HepG2 (cell line): ENCODE measurements around the gene ZNF48. TPM values are rescaled to one million over a fixed set of nuclear protein-coding genes. Genes with fewer than 3 reads are reported as not detected.

Source experiments
- ATAC-seq: fragments of 200-7000 bp; cut with Tn5 transposase; 3 replicates; pipeline ENCODE4 v1.9.1; 2020; ENCODE audit warnings: mild to moderate bottlenecking, moderate library complexity
- BruUV-seq: library from RNA; stranded (reverse); fragments of 400-500 nt; replicated peaks from 2 replicates; lab custom pipeline; 2021; lab: Mats Ljungman, UMichigan
- CTCF ChIA-PET: fragments of 300-600 bp; formaldehyde crosslinking; extraction: SDS; loops from one replicate; lab custom pipeline; 2021; ENCODE audit warnings: low total read pairs, inconsistent platforms, low intra/inter-chr PET ratio; lab: Yijun Ruan, JAX
- POLR2A ChIA-PET: fragments of 350-600 bp; sonication (Branson Sonifier 250); formaldehyde crosslinking; loops from one replicate; lab custom pipeline; 2020; ENCODE audit warnings: antibody characterized with exemption, inconsistent platforms; lab: Yijun Ruan, JAX
- DNase-seq: peaks from one replicate; pipeline ENCODE4 v3.0.0-alpha.2; 2015; ENCODE audit warnings: low spot score
- FAIRE-seq: peaks from 3 replicates; lab custom pipeline; 2011; peaks lifted over from hg19 to GRCh38; lab: Jason Lieb, UNC
- H2AFZ ChIP-seq: one replicate; pipeline ENCODE4 v1.6.1; 2011; ENCODE audit warnings: low read length, inconsistent platforms
- H3K27ac ChIP-seq: fragments of 300-600 bp; 3 replicates; pipeline ENCODE4 v1.8.0; 2011; ENCODE audit warnings: mixed run types, mild to moderate bottlenecking, mixed read lengths, low read length, inconsistent platforms; ENCODE audit not compliant: insufficient read depth; ENCODE audit errors: extremely low read length
- H3K27me3 ChIP-seq, 2 experiments: fragments of 200-600 bp in 1 of 2; 2 replicates in 1 of 2; 3 replicates in 1 of 2; pipeline versions ENCODE4 v1.6.0 to v1.8.0; 2011; ENCODE audit warnings: low read length in 2 of 2, mild to moderate bottlenecking in 2 of 2, moderate library complexity in 2 of 2, inconsistent platforms in 1 of 2; ENCODE audit not compliant: insufficient read depth in 2 of 2, control insufficient read depth in 1 of 2
- H3K36me3 ChIP-seq, 2 experiments: fragments of 200-600 bp in 1 of 2; replicated peaks in 1 of 2; 2 replicates in 1 of 2; 3 replicates in 1 of 2; pipeline versions ENCODE4 v1.5.1 to v1.8.0; 2011; ENCODE audit warnings: low read length in 2 of 2, inconsistent platforms in 1 of 2; ENCODE audit not compliant: insufficient read depth in 2 of 2, control insufficient read depth in 1 of 2
- H3K4me1 ChIP-seq: 2 replicates; pipeline ENCODE4 v1.5.1; 2012; ENCODE audit warnings: low read length, inconsistent platforms; ENCODE audit not compliant: insufficient read depth
- H3K4me2 ChIP-seq: 2 replicates; pipeline ENCODE4 v1.6.0; 2011; ENCODE audit warnings: low read depth, low read length, inconsistent platforms
- H3K4me3 ChIP-seq, 3 experiments: fragments of 200-600 bp in 1 of 3; sonication (generic), shearing (Covaris generic) in 1 of 3; replicated peaks in 1 of 3; 2 replicates each; pipeline ENCODE4 v1.5.1; 2011 to 2016; ENCODE audit warnings: low read length in 3 of 3, inconsistent platforms in 2 of 3, low read depth in 2 of 3, mild to moderate bottlenecking in 2 of 3, control low read depth in 1 of 3, mixed read lengths in 1 of 3; ENCODE audit not compliant: insufficient read depth in 1 of 3
- H3K79me2 ChIP-seq: one replicate; pipeline ENCODE4 v1.6.1; 2011; ENCODE audit warnings: low read length, inconsistent platforms; ENCODE audit not compliant: insufficient read depth
- H3K9ac ChIP-seq: 2 replicates; pipeline ENCODE4 v1.6.0; 2011; ENCODE audit warnings: mild to moderate bottlenecking, low read depth, low read length, inconsistent platforms; ENCODE audit not compliant: insufficient read depth
- H3K9me3 ChIP-seq: 2 replicates; pipeline ENCODE4 v1.5.1; 2012; ENCODE audit warnings: mild to moderate bottlenecking, low read length
- H4K20me1 ChIP-seq: 2 replicates; pipeline ENCODE4 v1.6.0; 2011; ENCODE audit warnings: inconsistent platforms, mild to moderate bottlenecking, low read length, moderate library complexity; ENCODE audit not compliant: insufficient read depth
- AHR ChIP-seq: IDR thresholded peaks from 2 replicates; pipeline ENCODE4 v1.6.1; 2018; ENCODE audit warnings: missing genetic modification reagents, missing compliant biosample characterization
- CSRNP1 ChIP-seq: sonication (generic); formaldehyde crosslinking; IDR thresholded peaks from 2 replicates; pipeline ENCODE4 v1.8.1; 2023; ENCODE audit warnings: mild to moderate bottlenecking, missing genetic modification reagents
- FOSL2 ChIP-seq: sonication (generic); formaldehyde crosslinking; IDR thresholded peaks from 2 replicates; pipeline ENCODE4 v1.4.0; 2020; ENCODE audit warnings: missing genetic modification reagents
- GABPA ChIP-seq, 2 experiments: IDR thresholded peaks; 2 replicates each; pipeline ENCODE4 v1.6.1; 2011 to 2016; ENCODE audit warnings: low read depth in 2 of 2, low read length in 1 of 2, missing biosample characterization in 1 of 2, missing genetic modification characterization in 1 of 2
- MTERF4 ChIP-seq: sonication (generic); formaldehyde crosslinking; IDR thresholded peaks from 2 replicates; pipeline ENCODE4 v1.8.0; 2023; ENCODE audit warnings: mild to moderate bottlenecking, missing genetic modification reagents
- TMF1 ChIP-seq: sonication (generic); formaldehyde crosslinking; IDR thresholded peaks from 2 replicates; pipeline ENCODE4 v1.8.1; 2022; ENCODE audit warnings: low read depth, missing genetic modification reagents
- XRCC5 ChIP-seq: fragments of 200-400 bp; formaldehyde crosslinking; optimal IDR thresholded peaks from 2 replicates; pipeline ENCODE3; 2017; ENCODE audit warnings: mild to moderate bottlenecking, low read length
- ZNF503 ChIP-seq: sonication (generic); formaldehyde crosslinking; IDR thresholded peaks from 2 replicates; pipeline ENCODE4 v1.4.0; 2020; ENCODE audit warnings: missing genetic modification reagents
- ZNF569 ChIP-seq: sonication (generic); formaldehyde crosslinking; IDR thresholded peaks from 2 replicates; pipeline ENCODE4 v1.5.0; 2020; ENCODE audit warnings: mild to moderate bottlenecking, missing genetic modification reagents, moderate library complexity, borderline replicate concordance
- ZNF570 ChIP-seq: sonication (generic); formaldehyde crosslinking; IDR thresholded peaks from 2 replicates; pipeline ENCODE4 v1.4.0; 2020; ENCODE audit warnings: mild to moderate bottlenecking, missing genetic modification reagents, borderline replicate concordance
- ZNF749 ChIP-seq: sonication (generic); formaldehyde crosslinking; IDR thresholded peaks from 2 replicates; pipeline ENCODE4 v1.8.0; 2022; ENCODE audit warnings: mild to moderate bottlenecking, missing genetic modification reagents, moderate library complexity, borderline replicate concordance
- ZNF879 ChIP-seq: sonication (generic); formaldehyde crosslinking; IDR thresholded peaks from 2 replicates; pipeline ENCODE4 v1.8.1; 2023; ENCODE audit warnings: missing genetic modification reagents
- WGBS: methylation state at CpG from one replicate; pipeline ENCODE4 v1.1.6; 2017; ENCODE audit warnings: low lambda C conversion rate; 5-methylcytosine and 5-hydroxymethylcytosine counted together
- in situ Hi-C: cut with HindIII; loops from 2 replicates; pipeline ENCODE4 v1.10.0; 2017; ENCODE audit warnings: low pct_unique_long_range_greater_than_20kb; ENCODE audit not compliant: extremely low pct_ligation_motif_present
- intact Hi-C: fragments of 100-400 bp; cut with micrococcal nuclease; formaldehyde crosslinking; loops from one replicate; pipeline ENCODE4 v1.10.0; 2022; ENCODE audit not compliant: unreplicated experiment
- polyA plus RNA-seq, 8 experiments: library from polyadenylated mRNA; depleted of rRNA in 3 of 8; stranded (reverse) in 7 of 8; unstranded in 1 of 8; fragments of >200 nt; fragmentation: Illumina TruSeq in 4 of 8; extraction: Trizol in 4 of 8; gene quantifications; 2 replicates each; pipeline versions ENCODE4 v1.2.1 to v1.2.3, GENCODE V29; 2011 to 2016; ENCODE audit warnings: low read depth in 4 of 8, missing spikeins in 1 of 8, mixed read lengths in 1 of 8; ENCODE audit not compliant: insufficient read depth in 1 of 8
- total RNA-seq, 5 experiments: library from RNA; depleted of rRNA; stranded (reverse); fragments of >200 nt; fragmentation: Illumina TruSeq; extraction: Trizol; gene quantifications; 2 replicates each; pipeline ENCODE4 v1.2.3, GENCODE V29; 2016; ENCODE audit warnings: low read depth in 1 of 5

ZNF48 gene
- total and polyA plus RNA-seq, 2 of the 13 experiments (the other 11 are each of a cell fraction or from before 2014, with no cell fraction given), result 9.9 to 12.3 TPM

- TF ChIP-seq GABPA (IDR thresholded peaks at IDR 0.05; ENCODE audit: low read depth, low read length), result no peak
- TF ChIP-seq GABPA (CRISPR knock-in tag; IDR thresholded peaks at IDR 0.05; ENCODE audit: low read depth), result peak; percentile 63; the same call in 1 of the 2 replicates
- 0 out of 2 replicates have a peak, but pooled peaks have one; percentile 2 for TF ChIP-seq ZNF749 (CRISPR knock-in tag)
- TF ChIP-seq AHR, result no peak
These were observed 17.4 kb upstream of the ZNF48 start (continued) for GRCh38 chr16:30377812-30378235.

GRCh38 chr16:30378236-30379157 is 16.7 kb upstream of the ZNF48 start:
- ChIA-PET POLR2A (interaction anchor here (0.8 to 2.0 kb wide), 7 partner anchors 14 to 31 kb away, joined by 3 to 7 read pairs (median 5); partner anchors contain the start of genes CD2BP2 and ZNF48), CTCF (no interaction called here)
- in situ Hi-C loops (no loop called here), intact Hi-C loops (loop anchor here (1.0 to 2.0 kb wide), 2 partner anchors 17 to 56 kb away; partner anchors contain the start of gene ZNF48)
- DNase-seq (peak; percentile 95), ATAC-seq (peak; percentile 92), FAIRE-seq (peak; percentile 94)
- Histone ChIP-seq H4K20me1 (no peaks in the 10 kb centered on the region), H3K27ac (peak overlapping the region; percentile 90), H3K79me2 (peaks cover 2% of the 10 kb centered on the region), H3K9me3 (no peaks in the 10 kb centered on the region), H3K4me1 (peaks cover 52% of the 10 kb centered on the region), H3K4me3 (peak overlapping the region; percentile 71 to 97 (median 80)), H3K4me2 (peak overlapping the region; percentile 97), H3K36me3 (no peaks in the 10 kb centered on the region), H2AFZ (peak overlapping the region; percentile 8), H3K27me3 (no peaks in the 10 kb centered on the region), H3K9ac (peak overlapping the region; percentile 78)
- BruUV-seq, result no TSS peak
- WGBS, result 1% methylated on average over 54 of the region's 67 CpGs
- TF ChIP-seq ZNF503 (CRISPR knock-in tag), result no peak
- peak; percentile 8; the same call in 1 of the 2 replicates for TF ChIP-seq FOSL2
- TF ChIP-seq XRCC5, result peak; percentile 79
- TF ChIP-seq TMF1 (CRISPR knock-in tag), result peak; percentile 36; the same call in 1 of the 2 replicates
- peak; percentile 47; the same call in 1 of the 2 replicates for TF ChIP-seq ZNF879 (CRISPR knock-in tag)
- peak; percentile 82; the same call in 1 of the 2 replicates for TF ChIP-seq CSRNP1 (CRISPR knock-in tag)
- peak; percentile 81; the same call in 1 of the 2 replicates for TF ChIP-seq MTERF4 (CRISPR knock-in tag)
- no peak; the same call in 1 of the 2 replicates for TF ChIP-seq ZNF570 (CRISPR knock-in tag)
- TF ChIP-seq ZNF569, result peak; percentile 57; the same call in 1 of the 2 replicates
